ENCODE measurements around the gene TRAPPC5. TPM values are rescaled to one million over a fixed set of nuclear protein-coding genes. Genes with fewer than 3 reads are reported as not detected.

The TRAPPC5 gene
- 72.2 and 86.8 TPM in 2 replicates for total RNA-seq

GRCh38 chr19:7680606-7681339 is at the start of gene TRAPPC5:
TRAPPC5 (plus strand) TSS chr19:7680833; CDS start chr19:7682254, 1,421 bp downstream.
- intact Hi-C loops (cut with micrococcal nuclease) = loop anchor here (1.0 to 5.0 kb wide), 10 partner anchors 28 to 582 kb away; partner anchors contain the start of genes MAP2K7, PET100, PNPLA6 and XAB2
- H3K27ac Mint-ChIP-seq = peak within 1 kb of the TSS; percentile 96
- peak; percentile 88 for DNase-seq (ENCODE audit: low spot score)
- no peaks in the 10 kb centered on the region for H3K9me3 Mint-ChIP-seq
- peaks cover 14% of the 10 kb centered on the region for H3K36me3 Mint-ChIP-seq (ENCODE audit: low read depth)
- H3K27me3 Mint-ChIP-seq (ENCODE audit: insufficient read depth) = peaks cover 14% of the 10 kb centered on the region
- peak within 1 kb of the TSS; percentile 93 for H3K4me3 Mint-ChIP-seq
- H3K4me1 Mint-ChIP-seq (ENCODE audit: low read depth) = peaks cover 45% of the 10 kb centered on the region

DNA sequence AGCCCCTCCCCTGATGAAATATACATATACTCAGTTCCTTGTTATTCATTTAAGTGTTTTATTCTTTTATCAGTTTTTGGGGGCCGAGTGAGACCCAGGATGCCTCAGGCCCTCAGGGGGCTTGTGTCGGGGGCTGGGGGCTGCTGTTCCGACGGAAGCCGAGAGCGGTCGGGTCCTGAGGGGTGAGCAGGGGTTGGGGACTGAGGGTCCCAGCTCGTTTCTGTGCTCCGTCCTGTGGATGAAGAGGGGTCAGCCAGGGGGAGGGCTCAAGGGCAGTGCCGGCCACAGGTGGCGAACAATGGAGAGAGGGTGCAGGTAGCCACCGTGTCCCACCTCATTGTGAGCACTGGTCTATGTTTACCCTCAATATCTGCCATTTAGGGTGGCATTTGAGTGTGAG is 49.1 kb upstream of the TRAPPC5 start:
- peak overlapping the region; percentile 19 for H3K4me3 Mint-ChIP-seq
- H3K27me3 Mint-ChIP-seq (ENCODE audit: insufficient read depth) = no peaks in the 10 kb centered on the region
- peaks cover 48% of the 10 kb centered on the region for H3K4me1 Mint-ChIP-seq (ENCODE audit: low read depth)
- H3K27ac Mint-ChIP-seq = no peak overlapping the region
- DNase-seq (ENCODE audit: low spot score) = no peak
- no peaks in the 10 kb centered on the region for H3K9me3 Mint-ChIP-seq
- peaks cover 12% of the 10 kb centered on the region for H3K36me3 Mint-ChIP-seq (ENCODE audit: low read depth)
- intact Hi-C loops (cut with micrococcal nuclease) = no loop called here

- Mint-ChIP-seq H3K36me3 (ENCODE audit: low read depth) (peaks cover 9% of the 10 kb centered on the region), H3K27me3 (ENCODE audit: insufficient read depth) (no peaks in the 10 kb centered on the region), H3K27ac (no peak overlapping the region), H3K4me1 (ENCODE audit: low read depth) (peaks cover 48% of the 10 kb centered on the region), H3K4me3 (peak overlapping the region; percentile 19), H3K9me3 (no peaks in the 10 kb centered on the region)
- intact Hi-C loops (cut with micrococcal nuclease) = no loop called here
- DNase-seq (ENCODE audit: low spot score) = no peak
Measured at GRCh38 chr19:7632340-7633203, 48.1 kb upstream of the TRAPPC5 start.

DNA sequence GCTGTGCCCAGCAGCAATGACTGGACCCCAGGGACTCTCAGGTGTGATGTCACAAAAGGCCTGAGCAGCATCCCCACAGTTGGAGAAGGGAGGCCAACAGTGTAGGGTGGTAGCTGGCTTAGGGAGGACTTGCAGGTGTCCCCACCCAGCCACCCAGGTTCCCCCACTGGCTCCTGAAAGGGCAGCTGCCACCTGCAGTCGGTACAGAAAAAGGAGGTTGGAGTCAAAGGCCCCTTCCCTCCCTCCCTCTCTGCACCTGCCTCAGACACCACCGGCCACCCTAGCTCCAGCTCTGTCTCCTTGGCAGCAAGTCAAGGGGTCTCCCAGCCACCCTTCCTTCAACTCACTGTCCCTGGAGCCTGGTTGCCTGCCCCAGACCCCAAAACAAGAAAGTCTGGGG is 46.9 kb upstream of the TRAPPC5 start, which contains the start of gene PCP2:
Gene PCP2, minus strand, starts transcription at position 22 of the 400 bp plus-strand sequence. CDS start 262 bp downstream, outside the sequence.
- no peaks in the 10 kb centered on the region for H3K27me3 Mint-ChIP-seq (ENCODE audit: insufficient read depth)
- no peak for DNase-seq (ENCODE audit: low spot score)
- H3K36me3 Mint-ChIP-seq (ENCODE audit: low read depth) = peaks cover 7% of the 10 kb centered on the region
- H3K27ac Mint-ChIP-seq = no peak within 1 kb of the TSS
- no peaks in the 10 kb centered on the region for H3K9me3 Mint-ChIP-seq
- intact Hi-C loops (cut with micrococcal nuclease) = no loop called here
- peaks cover 41% of the 10 kb centered on the region for H3K4me1 Mint-ChIP-seq (ENCODE audit: low read depth)
- no peak within 1 kb of the TSS for H3K4me3 Mint-ChIP-seq

- intact Hi-C loops (cut with micrococcal nuclease) = loop anchor here (2.0 kb wide), 1 partner anchor 31 kb away; no protein-coding TSS in a partner anchor
- H3K36me3 Mint-ChIP-seq (ENCODE audit: low read depth) = peaks cover 8% of the 10 kb centered on the region
- no peak for DNase-seq (ENCODE audit: low spot score)
- peaks cover 39% of the 10 kb centered on the region for H3K4me1 Mint-ChIP-seq (ENCODE audit: low read depth)
- no peaks in the 10 kb centered on the region for H3K27me3 Mint-ChIP-seq (ENCODE audit: insufficient read depth)
- H3K9me3 Mint-ChIP-seq = no peaks in the 10 kb centered on the region
- peak overlapping the region; percentile 77 for H3K27ac Mint-ChIP-seq
- peak overlapping the region; percentile 85 for H3K4me3 Mint-ChIP-seq
Measured at GRCh38 chr19:7635670-7636069, 45.0 kb upstream of the TRAPPC5 start.

- Mint-ChIP-seq H3K4me3 (peak overlapping the region; percentile 85), H3K36me3 (ENCODE audit: low read depth) (peaks cover 8% of the 10 kb centered on the region), H3K9me3 (no peaks in the 10 kb centered on the region), H3K4me1 (ENCODE audit: low read depth) (peaks cover 35% of the 10 kb centered on the region), H3K27ac (peak overlapping the region; percentile 77), H3K27me3 (ENCODE audit: insufficient read depth) (no peaks in the 10 kb centered on the region)
- intact Hi-C loops (cut with micrococcal nuclease) = loop anchor here (2.0 kb wide), 1 partner anchor 32 kb away; no protein-coding TSS in a partner anchor
- DNase-seq (ENCODE audit: low spot score) = no peak
Measured at GRCh38 chr19:7636317-7636690, 44.3 kb upstream of the TRAPPC5 start.

DNA sequence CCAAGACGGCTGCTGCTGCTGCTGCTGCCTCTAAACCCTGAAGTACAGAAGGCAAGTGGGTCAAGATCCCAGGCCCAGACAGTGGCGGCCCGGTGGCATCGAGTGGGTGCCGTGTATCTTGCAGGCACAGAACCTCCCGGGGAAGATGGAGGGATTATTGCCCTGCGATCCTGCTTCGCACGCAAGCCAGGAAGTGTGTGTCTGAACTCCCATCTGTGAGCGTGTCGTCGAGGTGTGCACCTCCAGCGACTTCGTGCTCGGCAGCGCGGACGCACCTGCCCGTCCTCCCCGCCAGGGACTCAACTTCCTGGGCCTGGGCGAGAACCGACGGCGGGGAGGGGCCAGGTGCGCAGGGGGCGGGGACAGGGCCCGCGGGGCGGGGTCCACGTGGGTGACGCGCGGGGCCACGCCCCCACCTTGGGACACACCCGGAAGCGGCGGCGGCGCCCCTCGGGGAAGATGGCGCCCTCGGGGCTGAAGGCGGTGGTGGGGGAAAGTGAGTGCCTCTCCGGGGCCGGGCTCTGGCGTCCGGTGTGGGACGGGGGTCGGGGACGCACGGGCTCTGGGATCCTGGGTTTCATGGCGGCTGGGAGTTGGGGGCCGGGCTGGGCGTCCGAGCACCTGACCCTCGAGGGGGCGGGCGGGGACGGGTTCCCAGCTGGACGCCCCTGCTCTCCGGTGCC is 43.8 kb upstream of the TRAPPC5 start, which contains the start of gene STXBP2:
Gene STXBP2, plus strand, starts transcription at position 420 of the 683 bp plus-strand sequence. Its CDS starts 40 bp downstream, at position 460.
- peak; percentile 85 for DNase-seq (ENCODE audit: low spot score)
- H3K27me3 Mint-ChIP-seq (ENCODE audit: insufficient read depth) = no peaks in the 10 kb centered on the region
- peak within 1 kb of the TSS; percentile 77 for H3K27ac Mint-ChIP-seq
- H3K4me1 Mint-ChIP-seq (ENCODE audit: low read depth) = peaks cover 35% of the 10 kb centered on the region
- H3K4me3 Mint-ChIP-seq = peak within 1 kb of the TSS; percentile 85
- intact Hi-C loops (cut with micrococcal nuclease) = loop anchor here (1.0 to 2.0 kb wide), 4 partner anchors 8 to 283 kb away; partner anchors contain the start of genes PET100, SNAPC2 and XAB2
- H3K9me3 Mint-ChIP-seq = no peaks in the 10 kb centered on the region
- peaks cover 8% of the 10 kb centered on the region for H3K36me3 Mint-ChIP-seq (ENCODE audit: low read depth)

- peak overlapping the region; percentile 85 for H3K4me3 Mint-ChIP-seq
- peaks cover 35% of the 10 kb centered on the region for H3K4me1 Mint-ChIP-seq (ENCODE audit: low read depth)
- peak overlapping the region; percentile 55 for H3K27ac Mint-ChIP-seq
- no peak for DNase-seq (ENCODE audit: low spot score)
- intact Hi-C loops (cut with micrococcal nuclease) = loop anchor here (1.0 to 2.0 kb wide), 4 partner anchors 8 to 283 kb away; partner anchors contain the start of genes PET100, SNAPC2 and XAB2
- H3K9me3 Mint-ChIP-seq = no peaks in the 10 kb centered on the region
- peaks cover 8% of the 10 kb centered on the region for H3K36me3 Mint-ChIP-seq (ENCODE audit: low read depth)
- H3K27me3 Mint-ChIP-seq (ENCODE audit: insufficient read depth) = no peaks in the 10 kb centered on the region
Measured at GRCh38 chr19:7637374-7638256, 43.0 kb upstream of the TRAPPC5 start.

DNA sequence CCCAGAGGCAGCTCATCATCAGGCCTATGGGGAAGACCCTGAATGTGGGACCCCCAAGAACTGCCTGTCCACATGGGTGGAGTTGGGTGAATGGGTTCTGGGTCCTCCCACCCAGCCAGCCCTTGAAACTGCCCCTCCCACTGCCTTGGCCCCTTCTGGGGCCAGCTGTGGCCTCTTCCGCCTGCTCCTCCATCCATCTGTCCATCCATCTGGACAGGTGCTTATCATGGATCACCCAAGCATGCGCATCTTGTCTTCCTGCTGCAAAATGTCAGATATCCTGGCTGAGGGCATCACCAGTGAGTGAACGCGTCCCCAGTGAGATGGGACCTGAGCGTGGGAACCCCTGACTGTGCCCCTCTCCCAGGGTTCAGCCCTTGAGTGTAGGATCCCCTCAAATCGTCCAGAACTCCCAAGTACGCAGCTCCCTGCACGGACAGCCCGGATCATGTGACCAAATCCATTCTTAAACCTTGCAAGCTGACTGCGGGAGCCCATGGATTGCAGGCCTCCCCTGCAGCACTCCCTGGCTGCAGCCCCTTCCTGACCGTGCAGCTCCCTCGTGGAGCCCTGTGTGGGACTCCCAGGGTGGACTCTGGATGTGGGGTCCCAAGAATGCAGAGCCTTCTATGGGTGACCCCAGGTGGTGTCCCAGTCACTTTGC is 41.7 kb upstream of the TRAPPC5 start:
- no peak overlapping the region for H3K27ac Mint-ChIP-seq
- DNase-seq (ENCODE audit: low spot score) = no peak
- H3K9me3 Mint-ChIP-seq = no peaks in the 10 kb centered on the region
- H3K36me3 Mint-ChIP-seq (ENCODE audit: low read depth) = peaks cover 8% of the 10 kb centered on the region
- no peaks in the 10 kb centered on the region for H3K27me3 Mint-ChIP-seq (ENCODE audit: insufficient read depth)
- intact Hi-C loops (cut with micrococcal nuclease) = no loop called here
- peaks cover 35% of the 10 kb centered on the region for H3K4me1 Mint-ChIP-seq (ENCODE audit: low read depth)
- H3K4me3 Mint-ChIP-seq = peak overlapping the region; percentile 77

DNA sequence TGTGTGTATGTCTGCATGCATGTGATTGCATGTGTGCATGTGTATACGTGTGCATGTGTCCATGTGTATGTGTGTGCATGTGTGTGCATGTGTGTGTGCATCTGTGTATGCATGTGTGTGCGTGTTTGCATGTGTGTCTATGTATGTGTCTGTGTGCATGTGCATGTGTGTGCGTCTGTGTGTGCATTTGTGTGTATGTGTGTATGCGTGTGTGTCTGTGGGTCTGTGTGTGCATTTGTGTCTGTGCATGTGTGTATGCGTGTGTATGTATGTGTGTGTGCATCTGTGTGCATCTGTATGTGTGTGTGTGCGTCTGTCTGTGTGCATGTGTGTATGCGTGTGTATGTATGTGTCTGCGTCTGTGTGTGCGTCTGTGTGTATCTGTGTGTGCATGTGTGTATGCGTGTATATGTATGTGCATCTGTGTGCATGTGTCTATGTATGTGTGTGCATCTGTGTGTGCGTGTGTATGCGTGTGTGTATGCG is 40.7 kb upstream of the TRAPPC5 start:
- H3K9me3 Mint-ChIP-seq = no peaks in the 10 kb centered on the region
- H3K36me3 Mint-ChIP-seq (ENCODE audit: low read depth) = peaks cover 8% of the 10 kb centered on the region
- no peaks in the 10 kb centered on the region for H3K27me3 Mint-ChIP-seq (ENCODE audit: insufficient read depth)
- peaks cover 31% of the 10 kb centered on the region for H3K4me1 Mint-ChIP-seq (ENCODE audit: low read depth)
- intact Hi-C loops (cut with micrococcal nuclease) = no loop called here
- peak overlapping the region; percentile 12 for H3K4me3 Mint-ChIP-seq
- DNase-seq (ENCODE audit: low spot score) = no peak
- H3K27ac Mint-ChIP-seq = no peak overlapping the region

DNA sequence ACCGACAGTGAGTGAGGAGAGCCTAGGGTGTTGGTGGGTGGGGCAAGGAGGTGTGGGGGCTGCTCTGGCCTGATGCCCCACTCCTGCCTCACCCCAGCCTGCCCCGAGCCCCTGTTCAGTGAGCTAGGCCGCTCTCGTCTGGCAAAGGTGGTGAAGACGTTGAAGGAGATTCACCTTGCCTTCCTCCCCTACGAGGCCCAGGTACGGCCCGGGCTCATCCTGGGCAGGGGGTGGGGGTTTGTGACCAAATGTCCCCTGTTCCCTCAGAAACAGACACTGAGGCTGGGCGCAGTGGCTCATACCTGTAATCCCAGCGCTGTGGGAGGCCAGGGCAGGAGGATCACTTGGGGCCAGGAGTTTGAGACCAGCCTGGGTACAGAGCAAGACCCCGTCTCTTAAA is 39.8 kb upstream of the TRAPPC5 start:
- H3K27me3 Mint-ChIP-seq (ENCODE audit: insufficient read depth) = no peaks in the 10 kb centered on the region
- H3K4me1 Mint-ChIP-seq (ENCODE audit: low read depth) = peaks cover 22% of the 10 kb centered on the region
- intact Hi-C loops (cut with micrococcal nuclease) = no loop called here
- H3K36me3 Mint-ChIP-seq (ENCODE audit: low read depth) = peaks cover 12% of the 10 kb centered on the region
- H3K9me3 Mint-ChIP-seq = no peaks in the 10 kb centered on the region
- DNase-seq (ENCODE audit: low spot score) = no peak
- H3K4me3 Mint-ChIP-seq = no peak overlapping the region
- H3K27ac Mint-ChIP-seq = no peak overlapping the region
